Esophagus squamous epithelium (tissue), 5 donors: ENCODE measurements around the gene RERE. TPM values are rescaled to one million over a fixed set of nuclear protein-coding genes. Genes with fewer than 3 reads are reported as not detected.

Experiments used
- DNase-seq: peaks from one replicate; lab custom pipeline; 2025; lab: John Stamatoyannopoulos, UW
- H3K27ac ChIP-seq, 4 donors: fragments of 200-600 bp; sonication (generic); one replicate each; pipeline ENCODE4 v1.5.1; 2016 to 2019; ENCODE audit warnings: mild to moderate bottlenecking in 1 of 4
- H3K27me3 ChIP-seq, 4 donors: fragments of 200-600 bp; sonication (generic); 1 replicate in 3 of 4; 2 replicates in 1 of 4; pipeline versions ENCODE4 v1.5.1 to v1.6.0; 2017 to 2021; ENCODE audit warnings: antibody characterized with exemption in 1 of 4
- H3K36me3 ChIP-seq, 3 donors: fragments of 200-600 bp; sonication (generic); one replicate each; pipeline ENCODE4 v1.5.1; 2016 to 2019
- H3K4me1 ChIP-seq, 3 donors: fragments of 200-600 bp; sonication (generic); one replicate each; pipeline ENCODE4 v1.5.1; 2017 to 2019
- H3K4me3 ChIP-seq, 4 donors: fragments of 200-600 bp; sonication (generic); 1 replicate in 3 of 4; 2 replicates in 1 of 4; pipeline ENCODE4 v1.5.1; 2016 to 2019; ENCODE audit warnings: mild to moderate bottlenecking in 2 of 4, moderate library complexity in 1 of 4
- H3K9me3 ChIP-seq, 3 donors: fragments of 200-600 bp; sonication (generic); one replicate each; pipeline ENCODE4 v1.5.1; 2016 to 2019
- CTCF ChIP-seq, 6 experiments: fragments of 450-650 bp in 4 of 6; fragments of 200-600 bp in 2 of 6; sonication (generic) in 2 of 6; IDR thresholded peaks; one replicate each; pipeline ENCODE4 v1.5.1; 2016 to 2019; ENCODE audit warnings: antibody characterized with exemption in 6 of 6, mild to moderate bottlenecking in 4 of 6, moderate library complexity in 4 of 6
- POLR2A ChIP-seq, 4 donors: fragments of 450-650 bp; IDR thresholded peaks; one replicate each; pipeline ENCODE4 v1.6.1; 2017; ENCODE audit warnings: antibody characterized with exemption in 4 of 4, mild to moderate bottlenecking in 4 of 4, moderate library complexity in 3 of 4
- WGBS, 2 donors: methylation state at CpG; one replicate each; pipeline ENCODE4 v1.1.5; 2018; 5-methylcytosine and 5-hydroxymethylcytosine counted together
- intact Hi-C: fragments of 100-400 bp; cut with DNase I; formaldehyde crosslinking; loops from one replicate; pipeline ENCODE4 v1.15.0; 2022
- total RNA-seq, 4 donors: library from RNA; depleted of rRNA; stranded (reverse); fragments of >200 nt; gene quantifications; one replicate each; pipeline ENCODE4 v1.1.0, GENCODE V29; 2016
- donor health status: DM: yes; HTN: yes; CAD: no.

RERE gene
- total RNA-seq, 4 donors from 2014 or later = 27.5 to 56.6 (median 32.1) TPM

- Histone ChIP-seq H3K4me1 (peaks cover 0 to 18% (median 18%) of the 10 kb centered on the region in 3 donors), H3K27me3 (no peaks in the 10 kb centered on the region), H3K9me3 (no peaks in the 10 kb centered on the region), H3K4me3 (no peak overlapping the region), H3K36me3 (peaks cover 0 to 31% (median 0%) of the 10 kb centered on the region in 3 donors), H3K27ac (peak overlapping the region in 2 of 4 donors; percentile 22 to 62)
- intact Hi-C loops = no loop called here
- TF ChIP-seq POLR2A (IDR thresholded peaks at IDR 0.05) (no peak), CTCF (IDR thresholded peaks at IDR 0.05) (no peak)
- WGBS, 2 donors = 29 to 69% methylated on average over 1 of the region's 1 CpG
- DNase-seq = no peak
Measured at GRCh38 chr1:8540971-8541370, 276.5 kb downstream of the RERE start.

- Histone ChIP-seq H3K27ac (peak overlapping the region; percentile 22 to 68 (median 49)), H3K4me1 (peaks cover 0 to 18% (median 18%) of the 10 kb centered on the region in 3 donors), H3K4me3 (no peak overlapping the region), H3K36me3 (peaks cover 0 to 30% (median 0%) of the 10 kb centered on the region in 3 donors), H3K27me3 (no peaks in the 10 kb centered on the region), H3K9me3 (no peaks in the 10 kb centered on the region)
- DNase-seq = no peak
- intact Hi-C loops = no loop called here
- TF ChIP-seq POLR2A (IDR thresholded peaks at IDR 0.05) = no peak
- TF ChIP-seq CTCF (IDR thresholded peaks at IDR 0.05) = no peak
- WGBS, 2 donors = 26 to 32% methylated on average over 3 of the region's 3 CpGs
Measured at GRCh38 chr1:8540261-8540941, 277.0 kb downstream of the RERE start.

- Histone ChIP-seq H3K27me3 (no peaks in the 10 kb centered on the region), H3K9me3 (no peaks in the 10 kb centered on the region), H3K27ac (peak overlapping the region in 1 of 4 donors; percentile 62), H3K36me3 (peaks cover 0 to 23% (median 0%) of the 10 kb centered on the region in 3 donors), H3K4me1 (peaks cover 0 to 24% (median 18%) of the 10 kb centered on the region in 3 donors), H3K4me3 (no peak overlapping the region)
- 71 to 88% methylated on average over 4 of the region's 4 CpGs for WGBS, 2 donors
- intact Hi-C loops = no loop called here
- TF ChIP-seq CTCF (IDR thresholded peaks at IDR 0.05) (no peak), POLR2A (IDR thresholded peaks at IDR 0.05) (no peak)
- no peak for DNase-seq
Measured at GRCh38 chr1:8539683-8540082, 277.8 kb downstream of the RERE start.

- no peak for TF ChIP-seq POLR2A (IDR thresholded peaks at IDR 0.05)
- no peak for TF ChIP-seq CTCF (IDR thresholded peaks at IDR 0.05)
- no peak for DNase-seq
- intact Hi-C loops = no loop called here
Measured at GRCh38 chr1:8538502-8538901, 278.9 kb downstream of the RERE start.

GRCh38 chr1:8537991-8538390 lies 279.4 kb downstream of the RERE start:
- 63 to 64% methylated on average over 2 of the region's 2 CpGs for WGBS, 2 donors
- no peak overlapping the region for H3K27ac ChIP-seq
- intact Hi-C loops = no loop called here
- H3K4me3 ChIP-seq = no peak overlapping the region
- H3K9me3 ChIP-seq = no peaks in the 10 kb centered on the region
- DNase-seq = no peak
- TF ChIP-seq CTCF (IDR thresholded peaks at IDR 0.05) (no peak), POLR2A (IDR thresholded peaks at IDR 0.05) (no peak)
- peaks cover 0 to 12% (median 0%) of the 10 kb centered on the region in 3 donors for H3K36me3 ChIP-seq
- H3K4me1 ChIP-seq = peaks cover 0 to 24% (median 18%) of the 10 kb centered on the region in 3 donors
- no peaks in the 10 kb centered on the region for H3K27me3 ChIP-seq

More at GRCh38 chr1:8538502-8538901, 278.9 kb downstream of the RERE start:
- H3K27me3 ChIP-seq = no peaks in the 10 kb centered on the region
- peaks cover 0 to 24% (median 18%) of the 10 kb centered on the region in 3 donors for H3K4me1 ChIP-seq
- H3K9me3 ChIP-seq = no peaks in the 10 kb centered on the region
- no peak overlapping the region for H3K27ac ChIP-seq
- WGBS, 2 donors = 85 to 92% methylated on average over 3 of the region's 3 CpGs
- no peak overlapping the region for H3K4me3 ChIP-seq
- H3K36me3 ChIP-seq = peaks cover 0 to 14% (median 0%) of the 10 kb centered on the region in 3 donors
